HEK293 (cell line): ENCODE results near the gene NLK.
A peak's percentile ranks its signal among the peaks of the same experiment; 100 is the strongest.

Source experiments
- CTCF ChIA-PET: fragments of 350-600 bp; formaldehyde crosslinking; extraction: SDS; loops from one replicate; lab custom pipeline; 2021; ENCODE audit warnings: antibody characterized with exemption; lab: Yijun Ruan, JAX
- POLR2A ChIA-PET: fragments of 300-600 bp; formaldehyde crosslinking; extraction: SDS; loops from one replicate; lab custom pipeline; 2020; ENCODE audit warnings: antibody characterized with exemption, inconsistent platforms; lab: Yijun Ruan, JAX
- H3K27ac ChIP-seq: fragments of 200-500 bp; sonication (Bioruptor generic); 2 replicates; pipeline ENCODE4 v1.5.1; 2014; ENCODE audit warnings: low read depth, low read length, control low read depth, inconsistent platforms; ENCODE audit errors: extremely low read depth
- H3K36me3 ChIP-seq, 2 experiments: fragments of 200-500 bp in 1 of 2; sonication (Bioruptor generic) in 1 of 2; 1 replicate in 1 of 2; 2 replicates in 1 of 2; pipeline ENCODE4 v1.5.1; 2014 to 2017; ENCODE audit warnings: inconsistent platforms in 2 of 2, low read length in 2 of 2; ENCODE audit not compliant: control insufficient read depth in 2 of 2, insufficient read depth in 1 of 2
- H3K4me1 ChIP-seq: fragments of 200-500 bp; sonication (Bioruptor generic); 2 replicates; pipeline ENCODE4 v1.5.1; 2014; ENCODE audit warnings: mild to moderate bottlenecking, low read length, inconsistent platforms; ENCODE audit not compliant: control insufficient read depth, insufficient read depth
- H3K4me3 ChIP-seq: 2 replicates; pipeline ENCODE4 v1.5.1; 2011; ENCODE audit warnings: low read depth, mild to moderate bottlenecking, control low read depth, low read length, moderate library complexity
- H3K9me3 ChIP-seq: fragments of 200-500 bp; sonication (Bioruptor generic); 2 replicates; pipeline ENCODE4 v1.5.1; 2014; ENCODE audit warnings: low read depth, low read length, inconsistent platforms; ENCODE audit not compliant: control insufficient read depth, insufficient read depth
- EGR2 ChIP-seq: fragments of 450-650 bp; formaldehyde crosslinking; IDR thresholded peaks from 2 replicates; pipeline ENCODE4 v1.5.1; 2016; ENCODE audit warnings: low read depth, missing biosample characterization, missing genetic modification characterization
- PRDM1 ChIP-seq: fragments of 450-650 bp; formaldehyde crosslinking; IDR thresholded peaks from 2 replicates; pipeline ENCODE4; 2016; ENCODE audit warnings: missing biosample characterization, missing genetic modification characterization
- ZFHX2 ChIP-seq: fragments of 450-650 bp; formaldehyde crosslinking; conservative IDR thresholded peaks from 2 replicates; pipeline ENCODE4 v1.5.1; 2016; ENCODE audit warnings: missing biosample characterization, missing genetic modification characterization
- ZNF221 ChIP-seq: fragments of 450-650 bp; formaldehyde crosslinking; IDR thresholded peaks from 2 replicates; pipeline ENCODE4 v1.5.1; 2017; ENCODE audit warnings: missing biosample characterization, missing genetic modification characterization, borderline replicate concordance
- ZNF335 ChIP-seq: fragments of 450-650 bp; formaldehyde crosslinking; conservative IDR thresholded peaks from 2 replicates; pipeline ENCODE4 v1.5.1; 2016; ENCODE audit warnings: missing biosample characterization, missing genetic modification characterization
- ZNF416 ChIP-seq: fragments of 450-650 bp; formaldehyde crosslinking; IDR thresholded peaks from 2 replicates; pipeline ENCODE4 v1.5.1; 2016; ENCODE audit warnings: missing biosample characterization, missing genetic modification characterization
- ZNF521 ChIP-seq: fragments of 450-650 bp; formaldehyde crosslinking; IDR thresholded peaks from 2 replicates; pipeline ENCODE4 v1.5.1; 2017; ENCODE audit warnings: missing biosample characterization, mild to moderate bottlenecking, missing genetic modification characterization
- ZNF777 ChIP-seq: fragments of 450-650 bp; formaldehyde crosslinking; IDR thresholded peaks from 2 replicates; pipeline ENCODE4 v1.5.1; 2017; ENCODE audit warnings: missing biosample characterization, missing genetic modification characterization, borderline replicate concordance
- TF ChIP-seq, protein P1 (sequence below): fragments of 450-650 bp; formaldehyde crosslinking; IDR thresholded peaks from 2 replicates; pipeline ENCODE4 v1.5.1; 2016; ENCODE audit warnings: missing biosample characterization, missing genetic modification characterization
- TF ChIP-seq, protein P2 (sequence below): fragments of 450-650 bp; formaldehyde crosslinking; IDR thresholded peaks from 2 replicates; pipeline ENCODE4 v1.5.1; 2017; ENCODE audit warnings: missing biosample characterization, mild to moderate bottlenecking, missing genetic modification characterization, moderate library complexity
- TF ChIP-seq, protein P3 (sequence below): fragments of 450-650 bp; formaldehyde crosslinking; IDR thresholded peaks from 2 replicates; pipeline ENCODE4 v1.5.1; 2016; ENCODE audit warnings: missing biosample characterization, missing genetic modification characterization
- TF ChIP-seq, protein P4 (sequence below): fragments of 450-650 bp; formaldehyde crosslinking; IDR thresholded peaks from 2 replicates; pipeline ENCODE4 v1.5.1; 2016; ENCODE audit warnings: missing biosample characterization, missing genetic modification characterization

The NLK gene

DNA sequence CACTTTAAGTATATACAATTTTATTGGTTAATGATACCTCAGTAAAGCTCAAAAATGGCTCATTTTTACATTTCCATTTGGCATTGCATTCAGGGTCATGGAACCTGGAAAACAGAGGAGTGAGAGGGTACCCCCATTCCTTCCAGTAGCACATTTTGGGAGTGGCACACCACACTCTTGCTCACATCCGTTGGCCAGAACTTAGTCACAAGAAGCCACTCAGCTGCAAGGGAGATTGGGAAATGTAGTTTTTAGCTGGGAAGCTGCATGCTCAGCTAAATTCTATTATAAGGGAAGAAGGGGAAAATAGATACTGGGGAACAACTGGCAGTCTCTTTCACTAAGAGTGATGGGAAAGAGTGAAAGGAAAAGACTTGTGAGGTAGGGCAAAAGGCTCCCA is 174.1 kb downstream of the NLK start:
- H3K36me3 ChIP-seq = no peaks in the 10 kb centered on the region; a peak in 1 of 3 replicates
- TF ChIP-seq ZNF335 (tag by site-specific recombination) (0 out of 2 replicates have a peak, but pooled peaks have one; percentile 56), ZNF416 (no peak)
- TF ChIP-seq, protein P1, sequence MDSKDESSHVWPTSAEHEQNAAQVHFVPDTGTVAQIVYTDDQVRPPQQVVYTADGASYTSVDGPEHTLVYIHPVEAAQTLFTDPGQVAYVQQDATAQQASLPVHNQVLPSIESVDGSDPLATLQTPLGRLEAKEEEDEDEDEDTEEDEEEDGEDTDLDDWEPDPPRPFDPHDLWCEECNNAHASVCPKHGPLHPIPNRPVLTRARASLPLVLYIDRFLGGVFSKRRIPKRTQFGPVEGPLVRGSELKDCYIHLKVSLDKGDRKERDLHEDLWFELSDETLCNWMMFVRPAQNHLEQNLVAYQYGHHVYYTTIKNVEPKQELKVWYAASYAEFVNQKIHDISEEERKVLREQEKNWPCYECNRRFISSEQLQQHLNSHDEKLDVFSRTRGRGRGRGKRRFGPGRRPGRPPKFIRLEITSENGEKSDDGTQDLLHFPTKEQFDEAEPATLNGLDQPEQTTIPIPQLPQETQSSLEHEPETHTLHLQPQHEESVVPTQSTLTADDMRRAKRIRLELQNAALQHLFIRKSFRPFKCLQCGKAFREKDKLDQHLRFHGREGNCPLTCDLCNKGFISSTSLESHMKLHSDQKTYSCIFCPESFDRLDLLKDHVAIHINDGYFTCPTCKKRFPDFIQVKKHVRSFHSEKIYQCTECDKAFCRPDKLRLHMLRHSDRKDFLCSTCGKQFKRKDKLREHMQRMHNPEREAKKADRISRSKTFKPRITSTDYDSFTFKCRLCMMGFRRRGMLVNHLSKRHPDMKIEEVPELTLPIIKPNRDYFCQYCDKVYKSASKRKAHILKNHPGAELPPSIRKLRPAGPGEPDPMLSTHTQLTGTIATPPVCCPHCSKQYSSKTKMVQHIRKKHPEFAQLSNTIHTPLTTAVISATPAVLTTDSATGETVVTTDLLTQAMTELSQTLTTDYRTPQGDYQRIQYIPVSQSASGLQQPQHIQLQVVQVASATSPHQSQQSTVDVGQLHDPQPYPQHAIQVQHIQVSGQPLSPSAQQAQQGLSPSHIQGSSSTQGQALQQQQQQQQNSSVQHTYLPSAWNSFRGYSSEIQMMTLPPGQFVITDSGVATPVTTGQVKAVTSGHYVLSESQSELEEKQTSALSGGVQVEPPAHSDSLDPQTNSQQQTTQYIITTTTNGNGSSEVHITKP (tag by site-specific recombination) = no peak
- TF ChIP-seq, protein P2, sequence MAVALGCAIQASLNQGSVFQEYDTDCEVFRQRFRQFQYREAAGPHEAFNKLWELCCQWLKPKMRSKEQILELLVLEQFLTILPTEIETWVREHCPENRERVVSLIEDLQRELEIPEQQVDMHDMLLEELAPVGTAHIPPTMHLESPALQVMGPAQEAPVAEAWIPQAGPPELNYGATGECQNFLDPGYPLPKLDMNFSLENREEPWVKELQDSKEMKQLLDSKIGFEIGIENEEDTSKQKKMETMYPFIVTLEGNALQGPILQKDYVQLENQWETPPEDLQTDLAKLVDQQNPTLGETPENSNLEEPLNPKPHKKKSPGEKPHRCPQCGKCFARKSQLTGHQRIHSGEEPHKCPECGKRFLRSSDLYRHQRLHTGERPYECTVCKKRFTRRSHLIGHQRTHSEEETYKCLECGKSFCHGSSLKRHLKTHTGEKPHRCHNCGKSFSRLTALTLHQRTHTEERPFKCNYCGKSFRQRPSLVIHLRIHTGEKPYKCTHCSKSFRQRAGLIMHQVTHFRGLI = peak; percentile 57; the same call in 1 of the 2 replicates
- TF ChIP-seq, protein P3, sequence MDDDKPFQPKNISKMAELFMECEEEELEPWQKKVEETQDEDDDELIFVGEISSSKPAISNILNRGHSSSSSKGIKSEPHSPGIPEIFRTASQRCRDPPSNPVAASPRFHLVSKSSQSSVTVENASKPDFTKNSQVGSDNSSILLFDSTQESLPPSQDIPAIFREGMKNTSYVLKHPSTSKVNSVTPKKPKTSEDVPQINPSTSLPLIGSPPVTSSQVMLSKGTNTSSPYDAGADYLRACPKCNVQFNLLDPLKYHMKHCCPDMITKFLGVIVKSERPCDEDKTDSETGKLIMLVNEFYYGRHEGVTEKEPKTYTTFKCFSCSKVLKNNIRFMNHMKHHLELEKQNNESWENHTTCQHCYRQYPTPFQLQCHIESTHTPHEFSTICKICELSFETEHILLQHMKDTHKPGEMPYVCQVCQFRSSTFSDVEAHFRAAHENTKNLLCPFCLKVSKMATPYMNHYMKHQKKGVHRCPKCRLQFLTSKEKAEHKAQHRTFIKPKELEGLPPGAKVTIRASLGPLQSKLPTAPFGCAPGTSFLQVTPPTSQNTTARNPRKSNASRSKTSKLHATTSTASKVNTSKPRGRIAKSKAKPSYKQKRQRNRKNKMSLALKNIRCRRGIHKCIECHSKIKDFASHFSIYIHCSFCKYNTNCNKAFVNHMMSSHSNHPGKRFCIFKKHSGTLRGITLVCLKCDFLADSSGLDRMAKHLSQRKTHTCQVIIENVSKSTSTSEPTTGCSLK (tag by site-specific recombination) = no peak
- H3K9me3 ChIP-seq = no peaks in the 10 kb centered on the region
- ChIA-PET POLR2A (no interaction called here), CTCF (no interaction called here)
- H3K27ac ChIP-seq = no peak overlapping the region
- H3K4me3 ChIP-seq = no peak overlapping the region
- no peaks in the 10 kb centered on the region for H3K4me1 ChIP-seq

DNA sequence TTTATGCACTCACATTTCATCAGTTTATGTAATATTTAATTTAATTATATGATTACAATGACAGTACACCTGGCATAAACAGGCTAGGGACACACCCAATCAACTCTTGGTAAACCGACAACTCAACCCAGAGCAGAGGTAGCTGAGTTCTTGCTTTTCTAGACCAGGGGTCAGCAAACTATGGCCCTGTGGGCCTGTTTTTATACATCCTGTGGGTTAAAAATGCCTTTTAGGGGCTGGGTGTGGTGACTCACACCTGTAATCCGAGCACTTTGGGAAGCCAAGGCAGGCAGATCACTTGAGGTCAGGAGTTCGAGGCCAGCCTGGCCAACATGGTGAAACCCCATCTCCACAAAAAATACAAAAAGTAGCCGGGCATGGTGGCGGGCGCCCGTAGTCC is 177.3 kb downstream of the NLK start:
- Histone ChIP-seq H3K27ac (no peak overlapping the region), H3K36me3 (no peaks in the 10 kb centered on the region; a peak in 1 of 3 replicates), H3K9me3 (no peaks in the 10 kb centered on the region), H3K4me3 (no peak overlapping the region), H3K4me1 (no peaks in the 10 kb centered on the region)
- POLR2A ChIA-PET = interaction anchor here (0.6 kb wide), 1 partner anchor 253 kb away, joined by 10 read pairs; no protein-coding TSS in a partner anchor
- CTCF ChIA-PET = interaction anchor here (0.8 to 1.7 kb wide), 2 partner anchors 12 to 56 kb away, joined by 3 to 7 read pairs; no protein-coding TSS in a partner anchor
- TF ChIP-seq ZNF777 (tag by site-specific recombination) = no peak

DNA sequence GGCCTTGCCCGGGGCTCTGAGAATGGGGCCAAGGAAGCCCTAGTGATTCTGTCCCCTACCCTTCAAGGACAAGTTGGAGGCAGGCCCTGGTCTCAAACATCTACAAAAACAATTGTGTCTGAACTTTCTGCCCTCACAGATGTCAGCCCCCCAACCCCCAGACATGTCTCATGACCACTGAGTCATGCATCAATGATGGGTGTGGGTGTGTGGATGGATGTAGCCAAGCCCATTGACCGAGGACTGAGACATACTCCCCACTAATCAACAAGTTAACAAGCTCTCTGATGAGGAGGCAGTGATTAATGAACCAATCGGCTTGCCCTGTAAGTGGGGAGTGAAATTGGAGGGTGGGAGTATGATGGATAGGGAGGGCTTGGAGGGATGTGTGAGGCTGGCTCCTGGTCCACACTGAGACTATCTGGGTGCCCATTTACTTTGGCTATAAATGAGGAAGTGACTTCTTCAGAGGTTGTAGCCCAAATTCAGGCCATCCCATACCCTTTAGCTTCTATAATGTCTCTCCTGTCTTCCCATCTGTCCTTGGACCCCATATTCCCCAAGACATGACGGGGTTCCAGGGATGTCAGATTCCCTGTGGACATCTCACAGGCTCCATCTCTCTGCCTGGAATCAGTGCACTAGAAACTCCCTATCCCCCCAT is 179.4 kb downstream of the NLK start:
- H3K4me1 ChIP-seq = no peaks in the 10 kb centered on the region
- CTCF ChIA-PET = no interaction called here
- H3K4me3 ChIP-seq = no peak overlapping the region
- H3K27ac ChIP-seq = no peak overlapping the region
- POLR2A ChIA-PET = no interaction called here
- TF ChIP-seq ZNF521 (tag by site-specific recombination) (no peak), PRDM1 (tag by site-specific recombination) (no peak), ZFHX2 (tag by site-specific recombination) (peak; percentile 80), ZNF221 (tag by site-specific recombination) (no peak), EGR2 (peak; percentile 71)
- TF ChIP-seq, protein P4, sequence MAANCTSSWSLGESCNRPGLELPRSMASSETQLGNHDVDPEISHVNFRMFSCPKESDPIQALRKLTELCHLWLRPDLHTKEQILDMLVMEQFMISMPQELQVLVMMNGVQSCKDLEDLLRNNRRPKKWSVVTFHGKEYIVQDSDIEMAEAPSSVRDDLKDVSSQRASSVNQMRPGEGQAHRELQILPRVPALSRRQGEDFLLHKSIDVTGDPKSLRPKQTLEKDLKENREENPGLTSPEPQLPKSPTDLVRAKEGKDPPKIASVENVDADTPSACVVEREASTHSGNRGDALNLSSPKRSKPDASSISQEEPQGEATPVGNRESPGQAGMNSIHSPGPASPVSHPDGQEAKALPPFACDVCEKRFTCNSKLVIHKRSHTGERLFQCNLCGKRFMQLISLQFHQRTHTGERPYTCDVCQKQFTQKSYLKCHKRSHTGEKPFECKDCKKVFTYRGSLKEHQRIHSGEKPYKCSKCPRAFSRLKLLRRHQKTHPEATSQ (tag by site-specific recombination) = no peak
- no peaks in the 10 kb centered on the region; a peak in 1 of 3 replicates for H3K36me3 ChIP-seq
- H3K9me3 ChIP-seq = no peaks in the 10 kb centered on the region
